ENCODE data around the gene CRACR2B.

DNA sequence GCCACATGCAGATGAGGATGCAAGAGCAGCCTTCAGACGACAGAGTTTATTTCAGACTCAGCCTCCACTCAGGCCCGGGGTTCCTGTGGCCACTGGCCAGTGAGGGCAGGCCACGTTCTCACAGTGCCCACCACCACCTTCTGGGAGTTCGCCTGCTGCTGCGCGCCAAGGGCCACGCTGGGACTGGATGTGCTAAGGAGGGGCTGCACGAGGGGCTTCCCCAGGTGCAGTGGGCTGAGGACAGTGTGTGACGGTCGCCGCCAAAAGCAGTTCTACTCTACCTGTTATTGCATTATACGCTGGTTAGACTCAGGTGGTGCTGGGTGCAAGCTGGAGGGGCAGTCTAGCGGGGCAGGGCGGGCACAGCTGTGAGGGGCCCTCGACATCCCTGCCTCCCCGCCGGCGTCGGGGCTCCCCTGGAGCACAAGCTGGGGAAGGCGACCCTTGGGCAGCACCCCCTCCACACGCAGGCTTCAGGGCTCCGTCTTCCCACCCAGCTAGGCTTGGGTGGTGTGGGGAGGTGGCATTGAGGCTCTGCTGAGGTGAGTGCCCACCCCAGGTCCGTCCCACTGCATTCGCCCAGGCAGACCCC is 40.5 kb upstream of the CRACR2B start:
- no peak for TF ChIP-seq EZH2 (IDR thresholded peaks at IDR 0.05; ENCODE audit: borderline replicate concordance, low read length)
- TF ChIP-seq, protein P1, sequence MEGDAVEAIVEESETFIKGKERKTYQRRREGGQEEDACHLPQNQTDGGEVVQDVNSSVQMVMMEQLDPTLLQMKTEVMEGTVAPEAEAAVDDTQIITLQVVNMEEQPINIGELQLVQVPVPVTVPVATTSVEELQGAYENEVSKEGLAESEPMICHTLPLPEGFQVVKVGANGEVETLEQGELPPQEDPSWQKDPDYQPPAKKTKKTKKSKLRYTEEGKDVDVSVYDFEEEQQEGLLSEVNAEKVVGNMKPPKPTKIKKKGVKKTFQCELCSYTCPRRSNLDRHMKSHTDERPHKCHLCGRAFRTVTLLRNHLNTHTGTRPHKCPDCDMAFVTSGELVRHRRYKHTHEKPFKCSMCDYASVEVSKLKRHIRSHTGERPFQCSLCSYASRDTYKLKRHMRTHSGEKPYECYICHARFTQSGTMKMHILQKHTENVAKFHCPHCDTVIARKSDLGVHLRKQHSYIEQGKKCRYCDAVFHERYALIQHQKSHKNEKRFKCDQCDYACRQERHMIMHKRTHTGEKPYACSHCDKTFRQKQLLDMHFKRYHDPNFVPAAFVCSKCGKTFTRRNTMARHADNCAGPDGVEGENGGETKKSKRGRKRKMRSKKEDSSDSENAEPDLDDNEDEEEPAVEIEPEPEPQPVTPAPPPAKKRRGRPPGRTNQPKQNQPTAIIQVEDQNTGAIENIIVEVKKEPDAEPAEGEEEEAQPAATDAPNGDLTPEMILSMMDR (conservative IDR thresholded peaks at IDR 0.05 in 1 of 2, IDR thresholded peaks at IDR 0.05 in 1 of 2; ENCODE audit: extremely low read depth in 1 of 2, insufficient read depth in 1 of 2, low read depth in 1 of 2, low read length in 2 of 2): no peak

Measured in mammary epithelial cell (primary cell).